HG02870 (cell line): Measurements from ENCODE around the gene BAIAP2.
"Not testable (repeated sequence)": the region's sequence is repeated elsewhere in the genome, so short reads cannot be mapped to it uniquely, and the experiment has no call there.

Source experiments
- ATAC-seq: cut with Tn5 transposase; IDR thresholded peaks from one replicate; pipeline ENCODE4 v1.9.1; 2021; ENCODE audit warnings: mild to moderate bottlenecking, moderate library complexity; ENCODE audit not compliant: unreplicated experiment

BAIAP2 gene

GRCh38 chr17:81065500-81065899 lies 30.5 kb downstream of the BAIAP2 start:
- ATAC-seq = no peak

GRCh38 chr17:81066072-81066471 lies 31.1 kb downstream of the BAIAP2 start:
- ATAC-seq = no peak

GRCh38 chr17:81066771-81067315 lies 31.9 kb downstream of the BAIAP2 start:
- no peak for ATAC-seq

GRCh38 chr17:81067391-81067811 lies 32.5 kb downstream of the BAIAP2 start:
- no peak for ATAC-seq

GRCh38 chr17:81068411-81069134 lies 33.6 kb downstream of the BAIAP2 start:
- ATAC-seq = no peak

GRCh38 chr17:81069135-81069645 lies 34.2 kb downstream of the BAIAP2 start:
- no peak for ATAC-seq

GRCh38 chr17:81070541-81071246 lies 35.7 kb downstream of the BAIAP2 start:
- ATAC-seq = no peak

- no peak for ATAC-seq
Measured at GRCh38 chr17:81071761-81072741, 37.1 kb downstream of the BAIAP2 start.

GRCh38 chr17:81073967-81074839 lies 39.3 kb downstream of the BAIAP2 start:
- ATAC-seq = no peak

- no peak for ATAC-seq
Measured at GRCh38 chr17:81074875-81075274, 39.9 kb downstream of the BAIAP2 start.

- no peak for ATAC-seq
Measured at GRCh38 chr17:81075307-81075706, 40.4 kb downstream of the BAIAP2 start.

GRCh38 chr17:81076141-81076679 lies 41.3 kb downstream of the BAIAP2 start:
- ATAC-seq = no peak

GRCh38 chr17:81078026-81078913 lies 43.3 kb downstream of the BAIAP2 start:
- ATAC-seq = not testable (repeated sequence)

- ATAC-seq = no peak
Measured at GRCh38 chr17:81080019-81080418, 45.1 kb downstream of the BAIAP2 start.

- no peak for ATAC-seq
Measured at GRCh38 chr17:81081222-81082176, 46.5 kb downstream of the BAIAP2 start.

GRCh38 chr17:81082177-81083073 lies 47.5 kb downstream of the BAIAP2 start:
- ATAC-seq = no peak
